Ishikawa (cell line): ENCODE measurements around the gene HTR2A.

Experiments used
- CREB1 ChIP-seq: IDR thresholded peaks from 2 replicates; pipeline ENCODE4 v1.6.1; 2012; ENCODE audit warnings: low read depth
- RAD21 ChIP-seq: IDR thresholded peaks from 2 replicates; pipeline ENCODE4 v1.6.1; 2012; ENCODE audit warnings: low read depth
- TCF12 ChIP-seq: IDR thresholded peaks from 2 replicates; pipeline ENCODE4 v1.6.1; 2012; ENCODE audit warnings: low read depth
- ZBTB7A ChIP-seq: IDR thresholded peaks from 2 replicates; pipeline ENCODE4 v1.6.1; 2012; ENCODE audit warnings: low read depth
- TF ChIP-seq, protein P1 (sequence below): IDR thresholded peaks from 2 replicates; pipeline ENCODE4 v1.6.1; 2012

DNA sequence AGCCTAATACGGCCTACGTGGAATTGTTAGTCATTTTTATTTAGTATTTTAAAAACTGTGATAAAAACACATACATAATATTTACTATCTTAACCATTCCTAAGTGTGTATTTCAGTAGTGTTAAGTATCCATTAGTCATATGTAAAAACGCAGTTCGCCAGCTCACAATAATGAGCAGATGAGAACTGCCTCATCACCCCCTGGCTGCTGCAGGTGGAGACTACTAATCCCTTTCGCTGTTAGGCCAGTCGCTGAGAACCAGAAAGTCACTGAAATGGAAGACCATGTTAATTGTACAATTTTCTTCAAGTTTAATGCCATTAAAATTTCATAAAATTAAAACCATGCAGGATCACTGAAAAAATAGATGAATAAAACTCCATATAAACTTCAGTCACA, 101.5 kb downstream of the HTR2A start:
- no peak for TF ChIP-seq RAD21
- TF ChIP-seq CREB1: no peak
- no peak for TF ChIP-seq TCF12
- TF ChIP-seq, protein P1, sequence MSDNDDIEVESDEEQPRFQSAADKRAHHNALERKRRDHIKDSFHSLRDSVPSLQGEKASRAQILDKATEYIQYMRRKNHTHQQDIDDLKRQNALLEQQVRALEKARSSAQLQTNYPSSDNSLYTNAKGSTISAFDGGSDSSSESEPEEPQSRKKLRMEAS: no peak
- no peak for TF ChIP-seq ZBTB7A
